Inflammatory macrophage treated with lipopolysaccharide for 4 hours (primary cell): ENCODE data around the gene HYPK.
A peak's percentile ranks its signal among the peaks of the same experiment; 100 is the strongest.
"Not testable (repeated sequence)": the region's sequence is repeated elsewhere in the genome, so short reads cannot be mapped to it uniquely, and the experiment has no call there.

Experiments
- DNase-seq: peaks from one replicate; pipeline ENCODE4 v3.0.0-alpha.2; 2020

The HYPK gene

GRCh38 chr15:43796566-43796965, 3.8 kb upstream of the HYPK start:
- DNase-seq, result no peak

GRCh38 chr15:43799209-43799944, 1.0 kb upstream of the HYPK start:
- no peak for DNase-seq

GRCh38 chr15:43799945-43800285, 484 bp upstream of the HYPK start, which contains the start of gene SERINC4:
SERINC4 (minus strand) TSS chr15:43800220; CDS start chr15:43799986, 234 bp downstream.
- no peak for DNase-seq

GRCh38 chr15:43802676-43803075, 2.3 kb downstream of the HYPK start:
- DNase-seq, result not testable (repeated sequence)

GRCh38 chr15:43808435-43808950, 8.1 kb downstream of the HYPK start:
- DNase-seq, result no peak

- DNase-seq, result peak; percentile 88
These were observed 8.7 kb downstream of the HYPK start for GRCh38 chr15:43808960-43809678.

- DNase-seq, result not testable (repeated sequence)
These were observed 14.7 kb downstream of the HYPK start for GRCh38 chr15:43815064-43815463.

GRCh38 chr15:43821505-43821904, 21.1 kb downstream of the HYPK start:
- no peak for DNase-seq

GRCh38 chr15:43824302-43825246, 24.2 kb downstream of the HYPK start, which contains the start of gene MFAP1:
MFAP1 (minus strand) TSS chr15:43824690; CDS start chr15:43824569, 121 bp downstream.
- DNase-seq, result peak; percentile 98

- DNase-seq, result not testable (repeated sequence)
These were observed 24.9 kb downstream of the HYPK start for GRCh38 chr15:43825305-43825704.

- no peak for DNase-seq
These were observed 25.7 kb downstream of the HYPK start for GRCh38 chr15:43826029-43826507.

GRCh38 chr15:43826508-43827341, 26.3 kb downstream of the HYPK start, which contains the start of gene WDR76:
WDR76 (plus strand) TSS chr15:43827002; CDS start chr15:43827033, 31 bp downstream.
- DNase-seq, result peak; percentile 85

- no peak for DNase-seq
These were observed 27.8 kb downstream of the HYPK start for GRCh38 chr15:43828061-43828657.

- not testable (repeated sequence) for DNase-seq
These were observed 29.6 kb downstream of the HYPK start for GRCh38 chr15:43829951-43830540.

- DNase-seq, result not testable (repeated sequence)
These were observed 30.4 kb downstream of the HYPK start for GRCh38 chr15:43830691-43831275.

GRCh38 chr15:43831519-43832052, 31.2 kb downstream of the HYPK start:
- not testable (repeated sequence) for DNase-seq

GRCh38 chr15:43832485-43832884, 32.1 kb downstream of the HYPK start:
- not testable (repeated sequence) for DNase-seq

- no peak for DNase-seq
These were observed 45.0 kb downstream of the HYPK start for GRCh38 chr15:43845421-43845820.

- DNase-seq, result no peak
These were observed 50.9 kb downstream of the HYPK start for GRCh38 chr15:43851251-43851650.

- no peak for DNase-seq
These were observed 52.2 kb downstream of the HYPK start for GRCh38 chr15:43852607-43853006.
